ENCODE data around the gene LCN9.
"Not testable (repeated sequence)": the region's sequence is repeated elsewhere in the genome, so short reads cannot be mapped to it uniquely, and the experiment has no call there.

LCN9 gene

GRCh38 chr9:135632841-135633240 is 30.3 kb upstream of the LCN9 start:
- H3K9ac ChIP-seq (ENCODE audit: low read length), result no peak overlapping the region
- no peaks in the 10 kb centered on the region for H3K4me1 ChIP-seq (ENCODE audit: low read length)
- H3K36me3 ChIP-seq (replicated peaks; ENCODE audit: insufficient read depth, low read length), result no peaks in the 10 kb centered on the region
- H3K9me3 ChIP-seq (replicated peaks; ENCODE audit: insufficient read depth, low read length), result no peaks in the 10 kb centered on the region
- H3K79me2 ChIP-seq (ENCODE audit: low read length), result no peaks in the 10 kb centered on the region
- peaks cover 83% of the 10 kb centered on the region for H3K27me3 ChIP-seq (replicated peaks; ENCODE audit: insufficient read depth, low read length)
- no peak overlapping the region for H3K27ac ChIP-seq (ENCODE audit: low read length)
- TF ChIP-seq CTCF (IDR thresholded peaks at IDR 0.05; ENCODE audit: low read length), result no peak
- no peak for TF ChIP-seq EZH2phosphoT487 (IDR thresholded peaks at IDR 0.05; ENCODE audit: low read length)
- no peaks in the 10 kb centered on the region for H3F3A ChIP-seq (ENCODE audit: insufficient read depth, low read length)
- H3K9me2 ChIP-seq (replicated peaks; ENCODE audit: insufficient read depth, low read length), result no peaks in the 10 kb centered on the region
- H2AFZ ChIP-seq (ENCODE audit: low read length), result no peak overlapping the region
- DNase-seq, result no peak
- H3K4me3 ChIP-seq (ENCODE audit: low read length), result no peak overlapping the region
- H4K20me1 ChIP-seq (ENCODE audit: insufficient read depth, low read length), result no peaks in the 10 kb centered on the region
- no peak overlapping the region for H3K4me2 ChIP-seq (ENCODE audit: low read depth, low read length)

- not testable (repeated sequence) for H2AFZ ChIP-seq (ENCODE audit: low read length); H3K27ac ChIP-seq (ENCODE audit: low read length); H3F3A ChIP-seq (ENCODE audit: insufficient read depth, low read length); H3K4me1 ChIP-seq (ENCODE audit: low read length); H3K36me3 ChIP-seq (replicated peaks; ENCODE audit: insufficient read depth, low read length); H3K4me3 ChIP-seq (ENCODE audit: low read length); H3K79me2 ChIP-seq (ENCODE audit: low read length); DNase-seq; H3K9me3 ChIP-seq (replicated peaks; ENCODE audit: insufficient read depth, low read length); H3K9ac ChIP-seq (ENCODE audit: low read length); H3K9me2 ChIP-seq (replicated peaks; ENCODE audit: insufficient read depth, low read length); H4K20me1 ChIP-seq (ENCODE audit: insufficient read depth, low read length); H3K4me2 ChIP-seq (ENCODE audit: low read depth, low read length)
- peaks cover 72% of the 10 kb centered on the region for H3K27me3 ChIP-seq (replicated peaks; ENCODE audit: insufficient read depth, low read length)
Measured at GRCh38 chr9:135636930-135637530, 26.1 kb upstream of the LCN9 start.

GRCh38 chr9:135639196-135639595 is 23.9 kb upstream of the LCN9 start, which contains the start of gene GLT6D1:
Gene GLT6D1 (minus strand): TSS chr9:135639540. CDS start chr9:135639187, 353 bp downstream.
- Histone ChIP-seq H3K4me2 (ENCODE audit: low read depth, low read length) (no peak within 1 kb of the TSS), H3K36me3 (replicated peaks; ENCODE audit: insufficient read depth, low read length) (no peaks in the 10 kb centered on the region), H3K27ac (ENCODE audit: low read length) (no peak within 1 kb of the TSS), H4K20me1 (ENCODE audit: insufficient read depth, low read length) (no peaks in the 10 kb centered on the region), H3K9ac (ENCODE audit: low read length) (no peak within 1 kb of the TSS), H2AFZ (ENCODE audit: low read length) (no peak within 1 kb of the TSS), H3K79me2 (ENCODE audit: low read length) (no peaks in the 10 kb centered on the region), H3K4me1 (ENCODE audit: low read length) (no peaks in the 10 kb centered on the region), H3F3A (ENCODE audit: insufficient read depth, low read length) (no peaks in the 10 kb centered on the region), H3K4me3 (ENCODE audit: low read length) (no peak within 1 kb of the TSS), H3K9me3 (replicated peaks; ENCODE audit: insufficient read depth, low read length) (no peaks in the 10 kb centered on the region), H3K9me2 (replicated peaks; ENCODE audit: insufficient read depth, low read length) (no peaks in the 10 kb centered on the region), H3K27me3 (replicated peaks; ENCODE audit: insufficient read depth, low read length) (peaks cover 53% of the 10 kb centered on the region)
- TF ChIP-seq CTCF (IDR thresholded peaks at IDR 0.05; ENCODE audit: low read length), result no peak
- no peak for TF ChIP-seq EZH2 (optimal IDR thresholded peaks at IDR 0.05; ENCODE audit: low read depth, low read length)
- no peak for TF ChIP-seq EZH2phosphoT487 (IDR thresholded peaks at IDR 0.05; ENCODE audit: low read length)
- no peak for DNase-seq

GRCh38 chr9:135641047-135641446 is 22.1 kb upstream of the LCN9 start:
- H2AFZ ChIP-seq (ENCODE audit: low read length), result no peak overlapping the region
- H3K9me3 ChIP-seq (replicated peaks; ENCODE audit: insufficient read depth, low read length), result no peaks in the 10 kb centered on the region
- H3K36me3 ChIP-seq (replicated peaks; ENCODE audit: insufficient read depth, low read length), result no peaks in the 10 kb centered on the region
- H3F3A ChIP-seq (ENCODE audit: insufficient read depth, low read length), result no peaks in the 10 kb centered on the region
- no peak for DNase-seq
- H3K4me1 ChIP-seq (ENCODE audit: low read length), result no peaks in the 10 kb centered on the region
- H3K9me2 ChIP-seq (replicated peaks; ENCODE audit: insufficient read depth, low read length), result no peaks in the 10 kb centered on the region
- no peak overlapping the region for H3K4me2 ChIP-seq (ENCODE audit: low read depth, low read length)
- no peak overlapping the region for H3K9ac ChIP-seq (ENCODE audit: low read length)
- no peak overlapping the region for H3K27ac ChIP-seq (ENCODE audit: low read length)
- H3K79me2 ChIP-seq (ENCODE audit: low read length), result no peaks in the 10 kb centered on the region
- H3K4me3 ChIP-seq (ENCODE audit: low read length), result no peak overlapping the region
- H4K20me1 ChIP-seq (ENCODE audit: insufficient read depth, low read length), result no peaks in the 10 kb centered on the region
- H3K27me3 ChIP-seq (replicated peaks; ENCODE audit: insufficient read depth, low read length), result peaks cover 53% of the 10 kb centered on the region
- TF ChIP-seq EZH2phosphoT487 (IDR thresholded peaks at IDR 0.05; ENCODE audit: low read length) (no peak), EZH2 (optimal IDR thresholded peaks at IDR 0.05; ENCODE audit: low read depth, low read length) (no peak), CTCF (IDR thresholded peaks at IDR 0.05; ENCODE audit: low read length) (no peak)

Measured in MM.1S (cell line).